ENCODE results near the gene GRAP2. TPM values are rescaled to one million over a fixed set of nuclear protein-coding genes. Genes with fewer than 3 reads are reported as not detected.

GRAP2 gene
- polyA plus RNA-seq, 1 donor (not counting 4 experiments of a cell fraction or from before 2014, with no cell fraction given) = not detected

- Histone ChIP-seq H3K9me3 (ENCODE audit: control insufficient read depth, low read depth, low read length) (no peaks in the 10 kb centered on the region), H2AFZ (ENCODE audit: control insufficient read depth, low read length) (no peak overlapping the region), H3K36me3 (ENCODE audit: control insufficient read depth in 2 of 2, extremely low read depth in 1 of 2, insufficient read depth in 2 of 2, low read length in 2 of 2) (no peaks in the 10 kb centered on the region), H3K27ac (ENCODE audit: control insufficient read depth, insufficient read depth, low read length) (no peak overlapping the region), H3K4me1 (ENCODE audit: control insufficient read depth, extremely low read depth, insufficient read depth, low read length) (no peaks in the 10 kb centered on the region), H3K4me2 (ENCODE audit: control insufficient read depth, extremely low read depth, insufficient read depth, low read depth, low read length) (no peak overlapping the region), H3K4me3 (ENCODE audit: control insufficient read depth in 2 of 3, extremely low read depth in 1 of 3, insufficient read depth in 2 of 3, low read depth in 1 of 3, low read length in 3 of 3) (no peak overlapping the region), H3K9me1 (ENCODE audit: control insufficient read depth, extremely low read depth, insufficient read depth, low read length) (no peaks in the 10 kb centered on the region), H4K20me1 (ENCODE audit: control insufficient read depth, extremely low read depth, insufficient read depth, low read length) (no peaks in the 10 kb centered on the region), H3K27me3 (ENCODE audit: control insufficient read depth, extremely low read depth, insufficient read depth, low read length) (peaks cover 39% of the 10 kb centered on the region), H3K9ac (ENCODE audit: control insufficient read depth, extremely low read depth, insufficient read depth, low read length) (no peak overlapping the region), H3K79me2 (ENCODE audit: control insufficient read depth, insufficient read depth, low read length) (no peaks in the 10 kb centered on the region)
- dilution Hi-C loops (cut with MboI; ENCODE audit: extremely low pct_ligation_motif_present, low sequenced_read_pairs) = no loop called here
- TF ChIP-seq CTCF (optimal IDR thresholded peaks at IDR 0.05 in 1 of 3, IDR thresholded peaks at IDR 0.05 in 1 of 3, conservative IDR thresholded peaks at IDR 0.05 in 1 of 3; ENCODE audit: extremely low read depth in 1 of 3, insufficient read depth in 2 of 3, low read length in 3 of 3) (no peak), EZH2 (IDR thresholded peaks at IDR 0.05; ENCODE audit: low read length) (no peak)
- DNase-seq (ENCODE audit: low read depth, low spot score) (no peak), FAIRE-seq (no peak)
Measured at GRCh38 chr22:39935612-39936011, 34.7 kb downstream of the GRAP2 start.

GRCh38 chr22:39936523-39937145 lies 35.8 kb downstream of the GRAP2 start:
- Histone ChIP-seq H3K36me3 (ENCODE audit: control insufficient read depth in 2 of 2, extremely low read depth in 1 of 2, insufficient read depth in 2 of 2, low read length in 2 of 2) (no peaks in the 10 kb centered on the region), H2AFZ (ENCODE audit: control insufficient read depth, low read length) (no peak overlapping the region), H3K4me1 (ENCODE audit: control insufficient read depth, extremely low read depth, insufficient read depth, low read length) (no peaks in the 10 kb centered on the region), H3K79me2 (ENCODE audit: control insufficient read depth, insufficient read depth, low read length) (no peaks in the 10 kb centered on the region), H3K27ac (ENCODE audit: control insufficient read depth, insufficient read depth, low read length) (no peak overlapping the region), H4K20me1 (ENCODE audit: control insufficient read depth, extremely low read depth, insufficient read depth, low read length) (no peaks in the 10 kb centered on the region), H3K4me3 (ENCODE audit: control insufficient read depth in 2 of 3, extremely low read depth in 1 of 3, insufficient read depth in 2 of 3, low read depth in 1 of 3, low read length in 3 of 3) (no peak overlapping the region), H3K9me1 (ENCODE audit: control insufficient read depth, extremely low read depth, insufficient read depth, low read length) (no peaks in the 10 kb centered on the region), H3K4me2 (ENCODE audit: control insufficient read depth, extremely low read depth, insufficient read depth, low read depth, low read length) (no peak overlapping the region), H3K27me3 (ENCODE audit: control insufficient read depth, extremely low read depth, insufficient read depth, low read length) (peaks cover 39% of the 10 kb centered on the region), H3K9me3 (ENCODE audit: control insufficient read depth, low read depth, low read length) (no peaks in the 10 kb centered on the region), H3K9ac (ENCODE audit: control insufficient read depth, extremely low read depth, insufficient read depth, low read length) (no peak overlapping the region)
- FAIRE-seq (no peak), DNase-seq (ENCODE audit: low read depth, low spot score) (no peak)
- no peak for TF ChIP-seq EZH2 (IDR thresholded peaks at IDR 0.05; ENCODE audit: low read length)
- TF ChIP-seq CTCF (optimal IDR thresholded peaks at IDR 0.05 in 1 of 3, IDR thresholded peaks at IDR 0.05 in 1 of 3, conservative IDR thresholded peaks at IDR 0.05 in 1 of 3; ENCODE audit: extremely low read depth in 1 of 3, insufficient read depth in 2 of 3, low read length in 3 of 3) = no peak
- dilution Hi-C loops (cut with MboI; ENCODE audit: extremely low pct_ligation_motif_present, low sequenced_read_pairs) = no loop called here

Measured in keratinocyte (primary cell).